ENCODE results near the gene FAM163B.

DNA sequence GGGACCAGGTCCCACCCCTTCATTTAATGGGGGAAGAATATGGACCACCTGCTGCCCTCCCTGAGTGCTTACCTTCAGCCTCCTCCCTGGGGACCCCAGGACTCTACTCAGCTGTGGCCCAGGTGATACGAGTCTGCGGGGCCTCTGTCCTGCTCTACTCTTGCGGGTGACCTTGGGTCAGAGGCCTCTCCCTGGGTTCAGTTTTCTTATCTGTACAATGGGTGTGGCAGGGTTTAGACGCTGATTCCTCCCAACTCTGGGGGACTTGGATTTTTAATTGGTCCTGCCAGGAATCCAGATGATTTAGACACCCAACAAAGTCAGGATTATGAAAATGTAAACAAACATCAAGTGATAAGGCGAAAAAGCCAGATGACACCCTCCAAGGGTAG, 25.0 kb downstream of the FAM163B start:
- TF ChIP-seq, protein P1, sequence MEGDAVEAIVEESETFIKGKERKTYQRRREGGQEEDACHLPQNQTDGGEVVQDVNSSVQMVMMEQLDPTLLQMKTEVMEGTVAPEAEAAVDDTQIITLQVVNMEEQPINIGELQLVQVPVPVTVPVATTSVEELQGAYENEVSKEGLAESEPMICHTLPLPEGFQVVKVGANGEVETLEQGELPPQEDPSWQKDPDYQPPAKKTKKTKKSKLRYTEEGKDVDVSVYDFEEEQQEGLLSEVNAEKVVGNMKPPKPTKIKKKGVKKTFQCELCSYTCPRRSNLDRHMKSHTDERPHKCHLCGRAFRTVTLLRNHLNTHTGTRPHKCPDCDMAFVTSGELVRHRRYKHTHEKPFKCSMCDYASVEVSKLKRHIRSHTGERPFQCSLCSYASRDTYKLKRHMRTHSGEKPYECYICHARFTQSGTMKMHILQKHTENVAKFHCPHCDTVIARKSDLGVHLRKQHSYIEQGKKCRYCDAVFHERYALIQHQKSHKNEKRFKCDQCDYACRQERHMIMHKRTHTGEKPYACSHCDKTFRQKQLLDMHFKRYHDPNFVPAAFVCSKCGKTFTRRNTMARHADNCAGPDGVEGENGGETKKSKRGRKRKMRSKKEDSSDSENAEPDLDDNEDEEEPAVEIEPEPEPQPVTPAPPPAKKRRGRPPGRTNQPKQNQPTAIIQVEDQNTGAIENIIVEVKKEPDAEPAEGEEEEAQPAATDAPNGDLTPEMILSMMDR (IDR thresholded peaks at IDR 0.05; ENCODE audit: low read length): no peak
- TF ChIP-seq EZH2 (IDR thresholded peaks at IDR 0.05; ENCODE audit: borderline replicate concordance, low read length): no peak
